Kidney tubule cell (primary cell): ENCODE measurements around the gene AMD1.

ENCODE experiments used
- DNase-seq: peaks from one replicate; pipeline ENCODE4 v3.0.0-alpha.2; 2018; ENCODE audit warnings: low spot score

The AMD1 gene

GRCh38 chr6:110939429-110940200, 65.0 kb downstream of the AMD1 start:
- DNase-seq: no peak

GRCh38 chr6:110944681-110945151, 70.1 kb downstream of the AMD1 start:
- DNase-seq: peak; percentile 98
